Hepatocyte (in vitro differentiated cells): ENCODE measurements around the gene HDHD2.

Experiments
- CTCF ChIP-seq: fragments of 200-600 bp; sonication (generic); IDR thresholded peaks from 2 replicates; pipeline ENCODE4 v1.5.1; 2016; ENCODE audit warnings: antibody characterized with exemption, mild to moderate bottlenecking; ENCODE audit not compliant: poor library complexity
- EZH2 ChIP-seq: fragments of 200-600 bp; sonication (generic); IDR thresholded peaks from 2 replicates; pipeline ENCODE4 v1.6.1; 2016; ENCODE audit warnings: antibody characterized with exemption, mild to moderate bottlenecking, borderline replicate concordance

GRCh38 chr18:47063096-47063495, 87.2 kb downstream of the HDHD2 start:
- TF ChIP-seq CTCF (no peak), EZH2 (no peak)
